ENCODE measurements around the gene TSHR. TPM values are rescaled to one million over a fixed set of nuclear protein-coding genes. Genes with fewer than 3 reads are reported as not detected.

Gene TSHR
- total RNA-seq, 4 donors from 2014 or later, result 0.62 to 0.73 TPM; not detected in 2

DNA sequence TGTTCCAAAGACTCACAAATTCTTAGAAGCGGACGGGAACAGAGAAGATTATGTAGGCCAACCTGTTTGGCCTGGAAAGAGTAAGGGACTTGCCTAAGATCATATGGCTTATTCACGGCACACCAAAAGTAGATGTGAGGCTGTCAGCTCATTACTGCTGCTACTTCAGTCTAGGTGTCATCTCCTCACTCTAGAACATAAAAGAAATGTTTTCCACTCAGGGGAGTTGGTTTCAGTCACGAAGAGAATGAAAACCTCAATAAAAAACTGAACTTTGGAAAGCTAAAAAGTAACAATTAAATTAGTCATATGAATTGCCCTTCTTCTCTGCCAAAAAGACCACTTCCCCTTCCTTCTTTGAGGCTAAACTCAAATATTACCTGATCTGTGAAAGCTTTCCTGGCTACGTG, 13.2 kb upstream of the TSHR start:
- H3K27ac ChIP-seq, result peak overlapping the region; percentile 58 to 75
- TF ChIP-seq, protein P1, sequence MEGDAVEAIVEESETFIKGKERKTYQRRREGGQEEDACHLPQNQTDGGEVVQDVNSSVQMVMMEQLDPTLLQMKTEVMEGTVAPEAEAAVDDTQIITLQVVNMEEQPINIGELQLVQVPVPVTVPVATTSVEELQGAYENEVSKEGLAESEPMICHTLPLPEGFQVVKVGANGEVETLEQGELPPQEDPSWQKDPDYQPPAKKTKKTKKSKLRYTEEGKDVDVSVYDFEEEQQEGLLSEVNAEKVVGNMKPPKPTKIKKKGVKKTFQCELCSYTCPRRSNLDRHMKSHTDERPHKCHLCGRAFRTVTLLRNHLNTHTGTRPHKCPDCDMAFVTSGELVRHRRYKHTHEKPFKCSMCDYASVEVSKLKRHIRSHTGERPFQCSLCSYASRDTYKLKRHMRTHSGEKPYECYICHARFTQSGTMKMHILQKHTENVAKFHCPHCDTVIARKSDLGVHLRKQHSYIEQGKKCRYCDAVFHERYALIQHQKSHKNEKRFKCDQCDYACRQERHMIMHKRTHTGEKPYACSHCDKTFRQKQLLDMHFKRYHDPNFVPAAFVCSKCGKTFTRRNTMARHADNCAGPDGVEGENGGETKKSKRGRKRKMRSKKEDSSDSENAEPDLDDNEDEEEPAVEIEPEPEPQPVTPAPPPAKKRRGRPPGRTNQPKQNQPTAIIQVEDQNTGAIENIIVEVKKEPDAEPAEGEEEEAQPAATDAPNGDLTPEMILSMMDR (IDR thresholded peaks at IDR 0.05), result no peak
- TF ChIP-seq POLR2A (IDR thresholded peaks at IDR 0.05), result no peak

DNA sequence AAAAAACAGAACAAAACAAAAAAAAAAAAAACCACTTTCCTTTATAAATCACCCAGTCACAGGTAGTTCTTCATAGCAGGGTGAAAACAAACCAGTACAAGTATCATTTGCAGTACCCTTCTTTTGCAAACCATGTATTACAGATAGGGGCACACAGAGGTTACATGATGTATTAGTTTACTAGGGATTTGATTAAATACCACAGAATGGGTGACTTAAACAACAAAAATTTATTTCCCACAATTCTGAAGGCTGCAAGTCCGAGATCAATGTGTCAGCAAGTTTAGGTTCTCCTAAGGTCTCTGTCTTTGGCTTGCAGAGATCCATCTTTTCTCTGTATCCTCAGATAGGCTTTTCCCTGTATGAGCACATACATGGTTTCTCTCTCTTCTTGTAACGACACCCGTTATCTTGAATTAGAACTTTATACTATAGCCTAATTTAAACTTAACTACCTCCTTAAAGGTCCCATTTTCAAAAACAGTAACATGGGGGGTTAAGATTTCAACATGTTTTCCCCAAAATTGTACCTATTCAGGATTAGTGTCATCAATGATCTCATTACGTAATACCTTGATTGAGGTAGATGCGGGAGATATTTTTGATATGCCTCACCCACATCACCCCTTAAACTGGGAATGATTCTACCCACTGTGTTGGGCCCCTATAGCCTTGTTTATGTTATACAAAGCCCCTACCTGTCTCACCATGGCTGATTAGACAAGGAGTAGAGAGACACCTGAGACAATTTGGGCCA, 10.4 kb upstream of the TSHR start:
- intact Hi-C loops (cut with DNase I; ENCODE audit: low total_unique reads), result no loop called here
- TF ChIP-seq, protein P1 (IDR thresholded peaks at IDR 0.05), result no peak
- TF ChIP-seq POLR2A (IDR thresholded peaks at IDR 0.05), result no peak

More for the DNA sequence above, 13.2 kb upstream of the TSHR start:
- Histone ChIP-seq H3K4me1 (no peaks in the 10 kb centered on the region), H3K27me3 (no peaks in the 10 kb centered on the region), H3K4me3 (peak overlapping the region; percentile 60 to 65), H3K36me3 (no peaks in the 10 kb centered on the region), H3K9me3 (no peaks in the 10 kb centered on the region)
- no peak for DNase-seq
- intact Hi-C loops (cut with DNase I; ENCODE audit: low total_unique reads), result no loop called here

DNA sequence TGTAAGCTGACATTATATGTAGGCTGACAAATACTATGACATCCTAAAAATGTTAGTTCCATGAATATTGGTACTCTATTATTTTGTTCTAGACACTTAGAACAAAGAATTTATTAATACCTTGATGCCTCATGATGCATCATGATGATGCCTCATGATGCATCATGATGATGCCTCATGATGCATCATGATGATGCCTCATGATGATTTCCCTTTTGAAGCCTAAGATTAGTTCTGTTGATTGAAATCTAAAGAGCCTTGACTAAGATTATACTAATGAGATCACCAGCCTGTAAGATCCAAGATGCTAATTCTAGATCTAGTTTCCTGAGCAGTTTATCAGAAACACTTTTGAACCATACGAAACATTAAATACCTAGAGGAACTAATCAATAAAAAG, 9.2 kb upstream of the TSHR start:
- Histone ChIP-seq H3K4me3 (no peak overlapping the region), H3K9me3 (no peaks in the 10 kb centered on the region), H3K4me1 (no peaks in the 10 kb centered on the region), H3K27me3 (no peaks in the 10 kb centered on the region), H3K36me3 (no peaks in the 10 kb centered on the region), H3K27ac (no peak overlapping the region)
- no peak for DNase-seq
- TF ChIP-seq POLR2A (IDR thresholded peaks at IDR 0.05), result no peak
- TF ChIP-seq, protein P1 (IDR thresholded peaks at IDR 0.05), result no peak
- intact Hi-C loops (cut with DNase I; ENCODE audit: low total_unique reads), result no loop called here

More for the DNA sequence above, 10.4 kb upstream of the TSHR start:
- Histone ChIP-seq H3K9me3 (no peaks in the 10 kb centered on the region), H3K27me3 (no peaks in the 10 kb centered on the region), H3K4me1 (no peaks in the 10 kb centered on the region), H3K36me3 (no peaks in the 10 kb centered on the region), H3K27ac (no peak overlapping the region), H3K4me3 (no peak overlapping the region)
- no peak for DNase-seq

DNA sequence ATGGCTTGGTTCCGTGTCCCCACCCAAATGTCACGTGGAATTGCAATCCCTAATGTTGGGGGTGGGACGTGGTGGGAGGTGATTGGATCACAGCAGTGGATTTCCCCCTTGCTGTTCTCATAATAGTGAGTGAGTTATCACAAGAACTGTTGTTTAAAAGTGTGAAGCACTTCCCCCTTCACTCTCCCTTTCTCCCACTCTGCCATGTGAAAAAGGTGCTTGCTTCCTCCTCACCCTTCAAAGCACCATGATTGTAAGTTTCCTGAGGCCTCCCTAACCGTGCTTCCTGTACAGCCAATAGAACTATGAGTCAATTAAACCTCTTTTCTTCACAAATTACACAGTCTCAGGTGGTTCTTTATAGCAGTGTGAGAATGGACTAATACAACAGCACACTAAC, 8.6 kb upstream of the TSHR start:
- Histone ChIP-seq H3K27ac (no peak overlapping the region), H3K4me3 (no peak overlapping the region), H3K27me3 (no peaks in the 10 kb centered on the region), H3K4me1 (no peaks in the 10 kb centered on the region), H3K9me3 (no peaks in the 10 kb centered on the region), H3K36me3 (no peaks in the 10 kb centered on the region)
- intact Hi-C loops (cut with DNase I; ENCODE audit: low total_unique reads), result no loop called here
- TF ChIP-seq POLR2A (IDR thresholded peaks at IDR 0.05), result no peak
- TF ChIP-seq, protein P1 (IDR thresholded peaks at IDR 0.05), result no peak
- DNase-seq, result no peak

DNA sequence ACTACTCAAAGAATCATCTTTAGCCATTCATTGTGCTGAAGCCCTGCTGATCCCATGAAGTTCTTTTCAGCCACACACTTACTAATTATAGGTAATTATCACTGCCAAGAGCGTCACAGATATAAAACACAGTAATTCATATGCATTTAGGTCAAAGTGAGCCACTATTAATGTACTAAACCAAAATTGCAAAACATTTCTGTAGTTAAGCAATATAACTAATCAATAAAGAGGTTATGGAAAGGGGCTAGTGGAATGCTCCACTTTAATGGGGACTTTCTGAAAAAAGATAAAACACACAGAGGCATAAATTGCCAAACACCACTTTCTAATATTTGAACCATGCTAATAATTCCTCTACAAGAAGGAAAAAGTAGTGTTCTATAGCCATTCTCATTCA, 7.1 kb upstream of the TSHR start:
- no peak overlapping the region for H3K4me3 ChIP-seq

More for the DNA sequence above, 7.1 kb upstream of the TSHR start:
- Histone ChIP-seq H3K27ac (no peak overlapping the region), H3K27me3 (no peaks in the 10 kb centered on the region), H3K4me1 (no peaks in the 10 kb centered on the region), H3K9me3 (no peaks in the 10 kb centered on the region), H3K36me3 (no peaks in the 10 kb centered on the region)
- intact Hi-C loops (cut with DNase I; ENCODE audit: low total_unique reads), result no loop called here
- TF ChIP-seq POLR2A (IDR thresholded peaks at IDR 0.05), result no peak
- TF ChIP-seq, protein P1 (IDR thresholded peaks at IDR 0.05), result no peak
- no peak for DNase-seq
